Measurements from ENCODE around the gene TTC21A. TPM values are rescaled to one million over a fixed set of nuclear protein-coding genes. Genes with fewer than 3 reads are reported as not detected.

Gene TTC21A
- total and polyA plus RNA-seq, 2 of the 13 experiments (the other 11 are each of a cell fraction or from before 2014, with no cell fraction given), result 0.31 to 1.5 TPM

DNA sequence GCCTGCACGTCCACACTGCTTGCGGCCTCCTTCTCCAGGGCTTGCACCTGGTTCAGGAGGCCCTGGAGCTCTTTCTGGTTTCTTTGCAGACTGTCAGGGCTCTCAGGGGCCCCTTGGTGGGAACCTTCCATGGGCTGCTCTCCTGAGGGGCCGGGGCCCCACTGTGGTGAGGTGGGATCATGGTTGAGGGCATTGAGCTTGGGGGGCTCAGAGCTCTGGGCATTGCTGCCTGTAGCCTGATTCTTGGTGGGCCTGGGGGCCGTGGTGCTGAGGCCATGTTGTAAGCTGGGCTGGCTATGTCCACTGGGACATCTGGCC lies 77.4 kb downstream of the TTC21A start (continued):
- TF ChIP-seq, protein P1, sequence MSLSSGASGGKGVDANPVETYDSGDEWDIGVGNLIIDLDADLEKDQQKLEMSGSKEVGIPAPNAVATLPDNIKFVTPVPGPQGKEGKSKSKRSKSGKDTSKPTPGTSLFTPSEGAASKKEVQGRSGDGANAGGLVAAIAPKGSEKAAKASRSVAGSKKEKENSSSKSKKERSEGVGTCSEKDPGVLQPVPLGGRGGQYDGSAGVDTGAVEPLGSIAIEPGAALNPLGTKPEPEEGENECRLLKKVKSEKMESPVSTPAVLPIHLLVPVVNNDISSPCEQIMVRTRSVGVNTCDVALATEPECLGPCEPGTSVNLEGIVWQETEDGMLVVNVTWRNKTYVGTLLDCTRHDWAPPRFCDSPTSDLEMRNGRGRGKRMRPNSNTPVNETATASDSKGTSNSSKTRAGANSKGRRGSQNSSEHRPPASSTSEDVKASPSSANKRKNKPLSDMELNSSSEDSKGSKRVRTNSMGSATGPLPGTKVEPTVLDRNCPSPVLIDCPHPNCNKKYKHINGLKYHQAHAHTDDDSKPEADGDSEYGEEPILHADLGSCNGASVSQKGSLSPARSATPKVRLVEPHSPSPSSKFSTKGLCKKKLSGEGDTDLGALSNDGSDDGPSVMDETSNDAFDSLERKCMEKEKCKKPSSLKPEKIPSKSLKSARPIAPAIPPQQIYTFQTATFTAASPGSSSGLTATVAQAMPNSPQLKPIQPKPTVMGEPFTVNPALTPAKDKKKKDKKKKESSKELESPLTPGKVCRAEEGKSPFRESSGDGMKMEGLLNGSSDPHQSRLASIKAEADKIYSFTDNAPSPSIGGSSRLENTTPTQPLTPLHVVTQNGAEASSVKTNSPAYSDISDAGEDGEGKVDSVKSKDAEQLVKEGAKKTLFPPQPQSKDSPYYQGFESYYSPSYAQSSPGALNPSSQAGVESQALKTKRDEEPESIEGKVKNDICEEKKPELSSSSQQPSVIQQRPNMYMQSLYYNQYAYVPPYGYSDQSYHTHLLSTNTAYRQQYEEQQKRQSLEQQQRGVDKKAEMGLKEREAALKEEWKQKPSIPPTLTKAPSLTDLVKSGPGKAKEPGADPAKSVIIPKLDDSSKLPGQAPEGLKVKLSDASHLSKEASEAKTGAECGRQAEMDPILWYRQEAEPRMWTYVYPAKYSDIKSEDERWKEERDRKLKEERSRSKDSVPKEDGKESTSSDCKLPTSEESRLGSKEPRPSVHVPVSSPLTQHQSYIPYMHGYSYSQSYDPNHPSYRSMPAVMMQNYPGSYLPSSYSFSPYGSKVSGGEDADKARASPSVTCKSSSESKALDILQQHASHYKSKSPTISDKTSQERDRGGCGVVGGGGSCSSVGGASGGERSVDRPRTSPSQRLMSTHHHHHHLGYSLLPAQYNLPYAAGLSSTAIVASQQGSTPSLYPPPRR (CRISPR knock-in tag; IDR thresholded peaks at IDR 0.05; ENCODE audit: borderline replicate concordance), result no peak
- TF ChIP-seq NR3C1 (CRISPR knock-in tag; IDR thresholded peaks at IDR 0.05), result no peak
- no peak for TF ChIP-seq ZNF382 (CRISPR knock-in tag; IDR thresholded peaks at IDR 0.05; ENCODE audit: borderline replicate concordance)
- no peak for TF ChIP-seq ZNF350 (CRISPR knock-in tag; IDR thresholded peaks at IDR 0.05; ENCODE audit: borderline replicate concordance, low read depth)
- no peak for TF ChIP-seq ZNF878 (CRISPR knock-in tag; IDR thresholded peaks at IDR 0.05)
- TF ChIP-seq KMT2B (CRISPR knock-in tag; IDR thresholded peaks at IDR 0.05), result no peak
- TF ChIP-seq GTF2F1 (IDR thresholded peaks at IDR 0.05; ENCODE audit: low read length), result no peak
- no peak for TF ChIP-seq SATB2 (CRISPR knock-in tag; IDR thresholded peaks at IDR 0.05)
- no peak for TF ChIP-seq YEATS2 (CRISPR knock-in tag; IDR thresholded peaks at IDR 0.05; ENCODE audit: borderline replicate concordance)
- no peak for TF ChIP-seq NAIF1 (CRISPR knock-in tag; IDR thresholded peaks at IDR 0.05; ENCODE audit: borderline replicate concordance)

Data from HepG2 (cell line).